Neural cell (in vitro differentiated cells): ENCODE measurements around the gene KRTAP10-10. TPM values are rescaled to one million over a fixed set of nuclear protein-coding genes. Genes with fewer than 3 reads are reported as not detected.

ENCODE experiments used
- H2AFZ ChIP-seq: fragments of 200-600, 300-800 bp; sonication (generic), shearing (Covaris generic); 2 replicates; pipeline ENCODE4 v1.6.0; 2014; ENCODE audit warnings: low read depth, mild to moderate bottlenecking, antibody characterized with exemption, low read length, moderate library complexity
- H3F3A ChIP-seq: fragments of 200-600 bp; shearing (Covaris generic); 2 replicates; pipeline ENCODE4 v1.6.1; 2016; ENCODE audit warnings: mild to moderate bottlenecking, moderate library complexity, mixed read lengths, antibody characterized with exemption, low read length; ENCODE audit not compliant: insufficient read depth, poor library complexity, severe bottlenecking
- H3K27ac ChIP-seq: fragments of 200-600, 300-800 bp; sonication (generic), shearing (Covaris generic); 2 replicates; pipeline ENCODE4 v1.5.1; 2014; ENCODE audit warnings: mild to moderate bottlenecking, low read length, moderate library complexity
- H3K27me3 ChIP-seq: fragments of 300-800, 200-600 bp; sonication (generic), shearing (Covaris generic); 2 replicates; pipeline ENCODE4 v1.6.0; 2014; ENCODE audit warnings: mild to moderate bottlenecking, low read depth, low read length, moderate library complexity; ENCODE audit not compliant: insufficient read depth
- H3K36me3 ChIP-seq: fragments of 300-800, 200-600 bp; sonication (generic), shearing (Covaris generic); 2 replicates; pipeline ENCODE4 v1.5.1; 2014; ENCODE audit warnings: mild to moderate bottlenecking, antibody characterized with exemption, low read length, moderate library complexity; ENCODE audit not compliant: insufficient read depth
- H3K4me2 ChIP-seq: fragments of 300-800, 200-600 bp; sonication (generic), shearing (Covaris generic); 2 replicates; pipeline ENCODE4 v1.6.0; 2014; ENCODE audit warnings: mild to moderate bottlenecking, low read length
- H3K4me3 ChIP-seq: fragments of 300-800, 200-600 bp; sonication (generic), shearing (Covaris generic); 2 replicates; pipeline ENCODE4 v1.5.1; 2014; ENCODE audit warnings: mild to moderate bottlenecking, low read length, moderate library complexity
- H3K79me2 ChIP-seq: fragments of 200-600 bp; shearing (Covaris generic); replicated peaks from 2 replicates; pipeline ENCODE4 v1.6.0; 2014; ENCODE audit warnings: mild to moderate bottlenecking, low read length, moderate library complexity; ENCODE audit not compliant: insufficient read depth
- H3K9ac ChIP-seq: fragments of 300-800, 200-600 bp; sonication (generic), shearing (Covaris generic); 2 replicates; pipeline ENCODE4 v1.6.1; 2016; ENCODE audit warnings: mild to moderate bottlenecking, low read length, mixed read lengths
- H3K9me2 ChIP-seq: fragments of 200-600 bp; shearing (Covaris generic); 2 replicates; pipeline ENCODE4 v1.6.1; 2016; ENCODE audit warnings: mild to moderate bottlenecking, low read length, mixed read lengths; ENCODE audit not compliant: insufficient read depth
- H3K9me3 ChIP-seq: fragments of 200-600, 300-800 bp; sonication (generic), shearing (Covaris generic); 2 replicates; pipeline ENCODE4 v1.6.1; 2016; ENCODE audit warnings: mild to moderate bottlenecking, mixed run types, low read length, moderate library complexity, mixed read lengths
- H4K20me1 ChIP-seq: fragments of 200-600 bp; shearing (Covaris generic); 2 replicates; pipeline ENCODE4 v1.6.1; 2016; ENCODE audit warnings: mild to moderate bottlenecking, mixed run types; ENCODE audit not compliant: insufficient read depth
- CTCF ChIP-seq: fragments of 450-650 bp; IDR thresholded peaks from 2 replicates; pipeline ENCODE4 v1.5.1; 2014; ENCODE audit warnings: antibody characterized with exemption, mild to moderate bottlenecking, moderate library complexity; ENCODE audit not compliant: poor library complexity, severe bottlenecking
- EP300 ChIP-seq: fragments of 450-650 bp; conservative IDR thresholded peaks from 2 replicates; pipeline ENCODE4 v1.6.1; 2014; ENCODE audit warnings: antibody characterized with exemption, mild to moderate bottlenecking, moderate library complexity; ENCODE audit not compliant: poor library complexity, severe bottlenecking
- EZH2 ChIP-seq: fragments of 200-600, 300-800 bp; shearing (Covaris generic), sonication (generic); IDR thresholded peaks from 2 replicates; pipeline ENCODE4 v1.6.1; 2014; ENCODE audit warnings: antibody characterized with exemption, low read length, borderline replicate concordance, mild to moderate bottlenecking; ENCODE audit not compliant: insufficient read depth, poor library complexity, severe bottlenecking
- MXI1 ChIP-seq: fragments of 450-650 bp; conservative IDR thresholded peaks from 2 replicates; pipeline ENCODE4 v1.6.1; 2014; ENCODE audit warnings: antibody characterized with exemption, mild to moderate bottlenecking; ENCODE audit not compliant: poor library complexity, severe bottlenecking
- POLR2AphosphoS5 ChIP-seq: IDR thresholded peaks from 2 replicates; pipeline ENCODE4 v1.6.1; 2012
- RAD21 ChIP-seq: fragments of 450-650 bp; conservative IDR thresholded peaks from 2 replicates; pipeline ENCODE4 v1.6.1; 2014; ENCODE audit warnings: antibody characterized with exemption, mild to moderate bottlenecking, moderate library complexity
- REST ChIP-seq: IDR thresholded peaks from 2 replicates; pipeline ENCODE4 v1.6.1; 2012; ENCODE audit warnings: borderline replicate concordance
- SMC3 ChIP-seq: fragments of 450-650 bp; conservative IDR thresholded peaks from 2 replicates; pipeline ENCODE4 v1.6.1; 2014; ENCODE audit warnings: antibody characterized with exemption, mild to moderate bottlenecking, moderate library complexity; ENCODE audit not compliant: poor library complexity
- TAF1 ChIP-seq: IDR thresholded peaks from 2 replicates; pipeline ENCODE4 v1.6.1; 2012; ENCODE audit warnings: low read depth
- polyA minus RNA-seq: library from RNA; depleted of rRNA, polyadenylated mRNA; stranded (reverse); fragments of >200 nt; gene quantifications from 2 replicates; pipeline ENCODE4 v1.2.3, GENCODE V29; 2014
- polyA plus RNA-seq: library from polyadenylated mRNA; depleted of rRNA; stranded (reverse); fragments of >200 nt; gene quantifications from 2 replicates; pipeline ENCODE4 v1.2.3, GENCODE V29; 2014

Gene KRTAP10-10
- polyA plus RNA-seq (not detected in 2 replicates), polyA minus RNA-seq (not detected in 2 replicates)

GRCh38 chr21:44637018-44637850 lies at the start of gene KRTAP10-10:
TSS of gene KRTAP10-10 (plus strand) at chr21:44637356. CDS start at chr21:44637418, 62 bp downstream.
- Histone ChIP-seq H3K27me3 (no peaks in the 10 kb centered on the region), H2AFZ (no peak within 1 kb of the TSS)
- no peak for TF ChIP-seq EZH2
- TF ChIP-seq POLR2AphosphoS5 = no peak
- no peak for TF ChIP-seq EP300
- TF ChIP-seq CTCF = no peak
- TF ChIP-seq RAD21 = no peak
- TF ChIP-seq SMC3 = no peak
- TF ChIP-seq REST = no peak
- no peak for TF ChIP-seq MXI1
- no peak for TF ChIP-seq TAF1

GRCh38 chr21:44589094-44589493 lies 48.1 kb upstream of the KRTAP10-10 start:
- H3K4me3 ChIP-seq = no peak overlapping the region
- no peak overlapping the region for H2AFZ ChIP-seq
- no peaks in the 10 kb centered on the region for H4K20me1 ChIP-seq
- H3K36me3 ChIP-seq = no peaks in the 10 kb centered on the region
- H3K27me3 ChIP-seq = no peaks in the 10 kb centered on the region
- no peaks in the 10 kb centered on the region for H3F3A ChIP-seq
- no peak overlapping the region for H3K27ac ChIP-seq
- no peaks in the 10 kb centered on the region for H3K79me2 ChIP-seq
- H3K9me2 ChIP-seq = no peaks in the 10 kb centered on the region
- no peak for TF ChIP-seq REST
- TF ChIP-seq RAD21 = no peak
- TF ChIP-seq EP300 = no peak
- no peak for TF ChIP-seq POLR2AphosphoS5
- no peak overlapping the region for H3K9ac ChIP-seq
- no peak overlapping the region for H3K4me2 ChIP-seq
- H3K9me3 ChIP-seq = no peaks in the 10 kb centered on the region

More at GRCh38 chr21:44637018-44637850, at the start of gene KRTAP10-10:
- H3K9ac ChIP-seq = no peak within 1 kb of the TSS
- H3K9me2 ChIP-seq = no peaks in the 10 kb centered on the region
- H3K9me3 ChIP-seq = peaks cover 7% of the 10 kb centered on the region
- H3F3A ChIP-seq = no peaks in the 10 kb centered on the region
- no peak within 1 kb of the TSS for H3K27ac ChIP-seq
- no peak within 1 kb of the TSS for H3K4me3 ChIP-seq
- H4K20me1 ChIP-seq = no peaks in the 10 kb centered on the region
- no peaks in the 10 kb centered on the region for H3K79me2 ChIP-seq
- H3K36me3 ChIP-seq = no peaks in the 10 kb centered on the region
- no peak within 1 kb of the TSS for H3K4me2 ChIP-seq
